NOMO-1 (cell line): ENCODE results near the gene SLC66A2.

ENCODE experiments used
- DNase-seq, 2 experiments: peaks; one replicate each; lab custom pipeline; 2025; ENCODE audit not compliant: unreplicated experiment in 2 of 2; lab: John Stamatoyannopoulos, UW

Gene SLC66A2

DNA sequence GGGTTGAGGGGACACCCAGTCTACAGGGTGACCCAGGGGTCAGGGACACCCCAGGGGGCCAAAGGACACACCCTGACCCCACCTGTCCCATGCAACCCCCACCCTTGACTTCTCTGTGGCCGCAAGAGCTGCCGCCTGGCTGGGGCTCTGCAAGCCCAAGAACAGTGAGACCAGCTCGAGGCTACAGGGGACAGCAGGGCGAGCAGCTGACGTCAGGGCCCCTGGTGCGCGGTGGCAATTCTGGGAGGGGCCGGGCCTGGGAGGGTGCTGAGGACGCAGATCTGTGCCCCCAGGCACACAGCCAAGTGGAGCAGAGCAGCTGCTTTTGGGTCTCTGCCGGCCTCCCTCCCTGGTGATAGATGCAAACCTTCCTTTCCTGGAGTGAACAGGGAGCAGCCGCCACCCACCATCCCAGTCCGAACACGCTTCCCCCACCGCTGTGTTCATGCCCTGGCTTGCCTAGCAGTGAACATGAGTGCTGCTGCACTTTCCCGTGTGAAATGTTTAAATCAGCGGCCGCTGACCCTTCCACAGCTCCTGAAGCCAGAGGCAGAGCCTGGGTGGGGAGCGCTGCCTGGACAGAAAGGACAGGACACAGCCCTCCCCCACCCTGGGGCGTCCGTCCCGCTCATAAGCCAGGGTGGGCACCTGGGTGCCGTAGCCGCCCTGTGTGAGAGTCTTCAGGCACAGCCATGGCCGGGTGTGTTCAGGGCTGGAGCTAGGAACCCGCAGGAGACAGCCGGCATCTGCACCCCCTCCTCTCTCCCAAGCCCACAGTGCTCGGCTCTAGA, 46.9 kb downstream of the SLC66A2 start:
- no peak for DNase-seq

DNA sequence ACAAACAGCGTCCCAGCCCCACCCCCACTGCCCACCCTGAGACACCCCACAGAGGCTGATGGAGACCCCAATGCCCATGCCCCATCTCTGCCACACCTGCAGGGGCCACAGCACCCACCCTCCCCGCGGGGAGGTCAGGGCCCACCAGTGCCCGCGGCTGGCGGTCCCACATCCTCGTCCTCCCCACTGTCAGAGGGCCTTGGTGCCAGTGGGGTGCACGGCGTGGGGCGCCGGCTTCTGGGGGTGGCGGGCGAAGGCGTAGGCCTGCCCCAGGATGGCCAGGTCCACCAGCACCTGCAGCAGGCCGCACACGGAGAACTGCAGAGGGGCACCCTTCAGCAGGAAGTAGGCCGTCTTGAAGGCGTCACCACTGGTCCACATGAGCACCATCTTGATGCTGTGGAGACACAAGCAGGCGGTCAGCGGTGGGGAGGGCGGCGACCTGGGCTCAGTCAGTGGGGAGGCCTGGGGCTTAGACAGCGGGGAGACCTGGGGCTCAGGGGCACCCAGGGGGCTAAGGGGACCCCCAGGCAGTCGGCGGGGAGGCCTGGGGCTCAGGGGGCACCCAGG, 47.6 kb downstream of the SLC66A2 start:
- DNase-seq, result no peak

- DNase-seq, result no peak
Observed at GRCh38 chr18:79903071-79903635, 48.3 kb downstream of the SLC66A2 start.

DNA sequence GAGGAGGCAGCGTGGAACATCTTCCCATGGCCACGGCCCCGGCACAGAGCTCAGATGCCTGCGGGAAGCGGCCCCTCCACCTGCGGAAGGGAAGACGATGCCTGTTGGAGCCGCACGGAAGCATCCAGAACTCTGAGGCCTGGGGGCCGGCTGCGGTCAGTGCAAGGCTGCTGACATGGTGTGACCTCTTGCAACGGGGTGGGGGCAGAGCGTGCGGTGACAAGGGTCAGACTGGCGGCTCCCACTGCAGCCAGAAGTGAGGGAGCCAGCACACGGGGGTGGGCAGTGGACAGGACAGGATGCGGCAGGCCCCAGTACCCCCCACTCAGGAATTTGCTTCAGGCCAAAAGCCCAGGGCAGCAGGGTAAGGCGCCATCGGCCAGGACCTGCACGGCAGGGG, 48.8 kb downstream of the SLC66A2 start:
- DNase-seq, result no peak

- DNase-seq, result no peak
Observed at GRCh38 chr18:79902075-79902474, 49.4 kb downstream of the SLC66A2 start.

GRCh38 chr18:79901665-79902064, 49.8 kb downstream of the SLC66A2 start:
- DNase-seq, result no peak

DNA sequence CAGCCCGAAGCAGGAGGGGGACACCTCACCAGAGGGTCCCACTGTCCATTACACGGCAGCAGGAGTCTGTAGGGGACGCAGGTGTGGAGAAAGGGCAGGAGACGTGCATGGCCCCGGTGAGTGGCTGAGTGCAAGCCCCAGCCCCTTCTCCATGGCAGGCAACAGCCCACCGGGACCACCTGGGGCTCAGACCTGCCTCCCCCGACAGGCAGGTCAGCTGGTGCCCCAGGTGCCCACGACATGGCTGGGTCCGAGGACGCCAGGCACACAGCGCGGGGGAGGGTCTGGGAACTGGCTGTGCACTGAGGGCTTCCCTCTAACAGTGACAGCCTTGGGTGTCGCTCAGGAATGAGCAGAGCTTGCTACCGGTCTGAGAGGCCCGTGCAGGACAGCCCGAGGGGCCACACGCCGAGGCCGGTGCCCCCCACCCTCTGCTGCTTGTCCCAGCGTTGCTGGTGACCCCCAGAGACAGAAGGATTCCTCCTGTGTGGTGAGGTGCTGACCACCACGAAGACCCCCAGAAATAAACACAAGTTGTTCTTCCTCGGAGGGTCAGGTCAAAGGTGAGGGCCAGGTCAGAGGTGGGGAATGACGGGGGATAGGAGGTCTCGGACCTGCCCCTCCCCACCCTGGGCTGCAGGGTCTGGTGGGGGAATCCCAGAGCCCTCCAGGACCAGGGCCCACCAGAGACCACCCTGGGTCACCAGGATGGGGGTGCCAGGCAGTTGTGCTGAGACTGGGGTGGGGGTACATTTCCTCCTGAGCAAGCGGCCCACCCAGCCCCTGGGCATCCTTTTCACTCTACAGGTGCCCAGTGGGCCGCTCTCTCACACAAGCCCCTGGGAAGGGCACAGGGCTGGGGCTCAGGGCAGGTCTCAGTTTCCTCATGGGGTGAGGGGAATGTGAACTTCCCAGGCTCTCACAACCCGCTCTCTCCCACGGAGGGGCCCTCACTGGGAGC, 50.6 kb downstream of the SLC66A2 start:
- no peak for DNase-seq

GRCh38 chr18:79899609-79900445, 51.6 kb downstream of the SLC66A2 start:
- no peak for DNase-seq

GRCh38 chr18:79898952-79899608, 52.4 kb downstream of the SLC66A2 start:
- DNase-seq, result no peak

DNA sequence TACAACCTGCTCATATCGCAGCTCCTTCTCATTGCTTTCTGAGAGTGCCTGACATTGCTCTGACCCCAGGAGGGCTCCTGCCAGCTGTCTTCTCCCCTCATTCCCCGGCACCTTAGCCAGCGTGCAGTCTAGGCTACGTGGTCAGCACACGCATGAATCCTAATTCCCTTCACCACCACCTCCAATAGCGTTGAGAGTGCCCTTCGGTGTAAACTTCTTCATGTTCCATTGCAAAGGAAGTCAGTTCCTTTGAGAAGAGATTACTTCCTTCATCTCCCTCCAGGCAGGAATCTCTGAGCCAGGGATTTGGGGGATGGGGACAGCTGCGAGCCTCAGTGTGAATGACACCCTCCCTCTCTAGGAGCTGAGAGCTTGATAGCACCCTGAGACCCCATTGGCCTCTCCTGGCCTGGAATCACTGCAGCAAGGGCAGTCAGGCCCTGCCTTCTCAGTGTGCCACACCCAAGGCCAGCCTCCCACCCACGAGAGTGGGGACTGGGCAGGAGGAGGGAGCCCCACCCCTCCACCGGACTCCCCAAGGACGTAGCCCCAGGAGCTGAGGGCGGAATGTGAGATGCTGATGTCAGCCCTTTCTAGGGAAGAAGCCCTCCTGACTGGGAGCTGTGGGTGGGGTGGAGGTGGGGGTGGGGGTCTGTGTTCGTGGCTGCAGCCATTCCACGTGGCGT, 53.4 kb downstream of the SLC66A2 start:
- DNase-seq, result no peak

- no peak for DNase-seq
Observed at GRCh38 chr18:79896738-79897137, 54.7 kb downstream of the SLC66A2 start.

- no peak for DNase-seq
Observed at GRCh38 chr18:79890674-79891073, 60.8 kb downstream of the SLC66A2 start.

- no peak for DNase-seq
Observed at GRCh38 chr18:79889569-79889968, 61.9 kb downstream of the SLC66A2 start.

DNA sequence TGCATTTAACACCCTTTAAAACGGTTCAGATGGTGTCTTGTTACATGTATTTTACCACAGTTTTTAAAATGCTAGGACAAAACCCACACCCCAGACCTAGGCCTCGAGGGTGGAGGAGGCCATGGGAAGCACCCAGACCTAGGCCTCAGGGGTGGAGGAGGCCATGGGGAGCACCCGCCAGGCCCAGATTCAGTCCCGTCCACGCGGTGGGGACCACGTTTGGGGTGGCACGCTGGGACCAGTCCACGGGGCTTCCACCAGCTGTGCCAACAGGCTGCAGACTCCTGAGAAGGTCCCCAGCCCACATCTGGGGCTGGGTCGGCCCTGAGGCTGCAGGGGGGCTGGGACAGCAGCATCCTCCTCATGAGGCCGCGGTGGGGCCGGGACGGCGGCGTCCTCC, 63.4 kb downstream of the SLC66A2 start:
- no peak for DNase-seq

- no peak for DNase-seq
Observed at GRCh38 chr18:79887181-79888000, 64.1 kb downstream of the SLC66A2 start.

- DNase-seq, result no peak
Observed at GRCh38 chr18:79884963-79885728, 66.3 kb downstream of the SLC66A2 start.

GRCh38 chr18:79884294-79884962, 67.0 kb downstream of the SLC66A2 start:
- no peak for DNase-seq
